T-helper 17 cell (primary cell): ENCODE measurements around the gene PITPNB. TPM values are rescaled to one million over a fixed set of nuclear protein-coding genes. Genes with fewer than 3 reads are reported as not detected.

Experiments
- ATAC-seq: fragments of 150-1000 bp; cut with Tn5 transposase; 2 replicates; pipeline ENCODE4 v1.10.0; 2021; ENCODE audit warnings: mild to moderate bottlenecking, moderate library complexity
- DNase-seq, 3 donors: peaks; one replicate each; pipeline versions ENCODE4 v3.0.0 to v3.0.0-alpha.2; 2020 to 2021
- H3K9me3 ChIP-seq: one replicate; pipeline ENCODE4 v1.7.0; 2013; ENCODE audit warnings: low read length, mild to moderate bottlenecking; ENCODE audit not compliant: control insufficient read depth, poor library complexity, severe bottlenecking
- H3K27ac Mint-ChIP-seq: one replicate; pipeline ENCODE4 v1.8.0; 2022; ENCODE audit warnings: mild to moderate bottlenecking, moderate library complexity, mixed read lengths
- H3K27me3 Mint-ChIP-seq: one replicate; pipeline ENCODE4 v1.8.0; 2022; ENCODE audit warnings: mixed read lengths
- H3K36me3 Mint-ChIP-seq: one replicate; pipeline ENCODE4 v1.8.0; 2022; ENCODE audit warnings: low read depth, mixed read lengths
- H3K4me1 Mint-ChIP-seq: one replicate; pipeline ENCODE4 v1.8.0; 2022; ENCODE audit warnings: mild to moderate bottlenecking, mixed read lengths
- H3K4me3 Mint-ChIP-seq: one replicate; pipeline ENCODE4 v1.8.0; 2022; ENCODE audit warnings: mild to moderate bottlenecking, moderate library complexity, mixed read lengths
- total RNA-seq, 4 donors: library from RNA in 2 of 4; stranded (reverse) in 2 of 4; gene quantifications; one replicate each; pipeline ENCODE4 v1.2.3 and lab custom pipeline; 2022 to 2026

The PITPNB gene
- total RNA-seq, 2 donors from 2014 or later = 54.5 to 72.2 TPM

DNA sequence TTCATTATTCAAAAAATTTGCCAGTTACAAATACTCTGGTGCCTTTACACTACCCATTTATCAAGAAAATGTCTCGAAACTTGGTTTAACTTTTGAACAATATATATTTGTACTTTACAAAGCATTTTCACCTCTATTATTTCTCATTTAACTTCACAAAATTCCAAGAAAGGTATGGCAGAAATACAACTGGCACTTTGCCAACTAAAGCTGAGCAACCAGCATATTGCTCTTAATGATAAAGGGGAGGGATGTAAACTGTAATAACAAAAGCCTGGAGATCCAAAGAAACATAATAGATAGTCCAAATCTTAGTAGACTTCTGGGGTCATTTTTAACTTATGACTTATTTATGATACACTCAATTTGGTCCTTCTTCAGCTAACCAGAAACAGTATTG, 7.7 kb downstream of the PITPNB start:
- Mint-ChIP-seq H3K4me3 (no peak overlapping the region), H3K27me3 (no peaks in the 10 kb centered on the region), H3K36me3 (peaks cover 7% of the 10 kb centered on the region), H3K27ac (peak overlapping the region; percentile 60), H3K4me1 (peaks cover 33% of the 10 kb centered on the region)
- DNase-seq (no peak), ATAC-seq (no peak)
- H3K9me3 ChIP-seq = no peaks in the 10 kb centered on the region

DNA sequence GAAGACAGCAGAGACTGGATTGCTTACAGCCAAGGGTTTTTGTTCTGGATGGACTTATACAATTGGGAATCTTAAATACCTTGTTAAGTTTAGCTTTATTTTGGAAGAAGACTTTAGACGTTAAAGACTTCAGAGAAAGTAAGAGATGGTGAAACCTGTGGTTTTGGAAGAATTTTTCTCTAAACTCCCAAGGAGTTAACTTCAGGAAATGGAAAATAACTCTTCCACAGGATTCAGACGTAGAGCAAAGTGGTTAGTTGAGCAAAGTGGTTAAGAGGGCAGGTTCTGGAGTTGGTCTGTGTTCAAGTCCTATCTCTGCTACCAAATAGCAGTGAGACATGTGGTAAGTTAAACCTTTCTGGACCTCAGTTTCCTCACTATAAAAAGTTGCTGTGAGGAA, 12.8 kb downstream of the PITPNB start:
- H3K9me3 ChIP-seq = no peaks in the 10 kb centered on the region
- no peak for ATAC-seq
- Mint-ChIP-seq H3K27me3 (no peaks in the 10 kb centered on the region), H3K27ac (peak overlapping the region; percentile 59), H3K4me1 (peaks cover 27% of the 10 kb centered on the region), H3K4me3 (no peak overlapping the region), H3K36me3 (peaks cover 8% of the 10 kb centered on the region)
- DNase-seq = no peak

DNA sequence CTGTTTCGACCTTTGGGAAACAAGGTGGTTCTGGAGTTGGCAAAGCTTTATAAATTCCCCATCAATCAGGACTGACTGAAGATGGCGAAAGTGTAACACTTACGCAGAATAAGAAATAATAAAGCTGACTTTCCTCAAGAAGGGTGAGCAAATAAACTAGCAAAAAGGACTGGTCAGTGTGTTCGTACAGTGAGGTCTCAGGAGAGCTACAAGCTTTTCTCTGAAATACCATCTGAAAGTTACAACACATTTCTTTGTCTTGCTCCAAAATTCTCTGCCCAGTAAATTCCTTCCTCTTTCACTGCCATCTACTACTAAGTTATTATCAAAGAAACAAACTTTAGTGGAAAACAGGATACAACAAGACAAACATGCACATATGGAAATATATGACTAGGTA, 13.4 kb downstream of the PITPNB start:
- DNase-seq = no peak
- Mint-ChIP-seq H3K4me1 (peaks cover 28% of the 10 kb centered on the region), H3K36me3 (peaks cover 8% of the 10 kb centered on the region), H3K27ac (peak overlapping the region; percentile 59), H3K4me3 (no peak overlapping the region), H3K27me3 (no peaks in the 10 kb centered on the region)
- ATAC-seq = no peak
- H3K9me3 ChIP-seq = no peaks in the 10 kb centered on the region

DNA sequence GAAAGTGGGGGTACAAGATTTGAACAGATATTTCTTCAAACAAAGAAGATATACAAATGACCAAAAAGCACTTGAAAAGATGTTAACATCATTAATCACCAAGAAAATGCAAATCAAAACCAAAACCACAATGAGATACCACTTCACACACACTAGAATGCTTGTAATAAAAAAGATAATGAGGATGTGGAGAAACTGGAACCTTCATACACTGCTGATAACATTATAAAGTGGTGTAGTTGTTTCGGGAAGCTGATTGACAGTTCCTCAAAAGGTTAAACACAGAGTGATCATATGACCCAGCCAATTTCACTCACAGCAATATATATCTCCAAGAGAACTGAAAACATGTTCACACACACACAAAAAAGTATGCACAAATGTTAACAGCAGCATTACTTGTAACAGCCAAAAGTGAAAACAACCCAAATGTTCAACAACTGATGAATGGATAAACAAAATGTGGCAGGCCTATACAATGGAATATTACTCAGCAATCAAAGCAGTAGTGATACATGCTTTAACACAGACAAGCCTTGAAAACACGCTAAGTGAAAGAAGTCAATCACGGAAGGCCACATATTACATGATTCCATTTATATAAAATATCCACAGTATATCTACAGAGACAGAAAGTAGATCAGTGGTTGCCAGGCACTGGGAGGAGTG, 15.1 kb downstream of the PITPNB start:
- H3K9me3 ChIP-seq = no peaks in the 10 kb centered on the region
- peak; percentile 45 for ATAC-seq
- Mint-ChIP-seq H3K36me3 (peaks cover 6% of the 10 kb centered on the region), H3K27ac (peak overlapping the region; percentile 21), H3K4me3 (no peak overlapping the region), H3K27me3 (no peaks in the 10 kb centered on the region), H3K4me1 (peaks cover 28% of the 10 kb centered on the region)
- no peak for DNase-seq

DNA sequence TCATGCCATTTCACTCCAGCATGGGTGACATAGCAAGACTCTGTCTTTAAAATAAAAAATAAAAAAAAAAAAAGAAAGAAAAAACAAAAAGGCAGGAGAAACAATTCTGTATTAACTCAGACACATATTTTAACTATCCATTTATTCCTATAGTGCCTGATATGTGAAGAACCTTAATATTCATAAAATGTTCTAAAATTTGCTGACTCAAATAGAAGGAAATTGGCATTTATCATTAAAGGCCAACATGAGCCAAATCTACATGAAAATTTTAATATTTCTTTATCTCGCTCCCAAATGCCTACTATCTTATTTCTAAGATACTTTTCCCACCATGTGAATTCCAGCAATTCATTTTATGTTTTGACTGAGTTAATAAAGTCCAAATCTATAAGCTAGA, 18.9 kb downstream of the PITPNB start:
- H3K9me3 ChIP-seq = no peaks in the 10 kb centered on the region
- ATAC-seq (no peak), DNase-seq (no peak)
- H3K27ac Mint-ChIP-seq = no peak overlapping the region
- no peaks in the 10 kb centered on the region for H3K27me3 Mint-ChIP-seq
- no peak overlapping the region for H3K4me3 Mint-ChIP-seq
- H3K36me3 Mint-ChIP-seq = peaks cover 6% of the 10 kb centered on the region
- H3K4me1 Mint-ChIP-seq = peaks cover 26% of the 10 kb centered on the region

DNA sequence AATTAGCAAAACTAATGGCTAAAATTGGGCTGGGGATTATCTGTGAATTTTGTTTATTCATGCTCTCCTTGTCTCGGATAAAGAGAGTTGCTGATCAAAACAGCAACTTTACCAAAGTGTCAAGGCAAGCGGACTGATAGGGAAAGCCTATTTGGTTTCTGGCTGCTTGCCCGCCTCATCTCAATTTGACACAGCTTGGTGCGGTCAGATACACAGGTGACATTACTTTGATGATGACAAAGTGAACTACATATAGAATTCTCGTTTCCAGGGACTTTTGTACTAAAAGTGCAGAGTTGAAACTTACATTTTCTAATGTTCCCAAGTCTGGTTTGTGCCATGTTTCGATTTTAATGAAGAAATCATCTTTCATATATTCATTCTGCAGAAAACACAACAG, 22.8 kb downstream of the PITPNB start:
- peaks cover 11% of the 10 kb centered on the region for H3K4me1 Mint-ChIP-seq
- peaks cover 9% of the 10 kb centered on the region for H3K36me3 Mint-ChIP-seq
- DNase-seq (no peak), ATAC-seq (peak; percentile 57)
- peak overlapping the region; percentile 24 for H3K27ac Mint-ChIP-seq
- H3K27me3 Mint-ChIP-seq = no peaks in the 10 kb centered on the region
- no peaks in the 10 kb centered on the region for H3K9me3 ChIP-seq
- no peak overlapping the region for H3K4me3 Mint-ChIP-seq

DNA sequence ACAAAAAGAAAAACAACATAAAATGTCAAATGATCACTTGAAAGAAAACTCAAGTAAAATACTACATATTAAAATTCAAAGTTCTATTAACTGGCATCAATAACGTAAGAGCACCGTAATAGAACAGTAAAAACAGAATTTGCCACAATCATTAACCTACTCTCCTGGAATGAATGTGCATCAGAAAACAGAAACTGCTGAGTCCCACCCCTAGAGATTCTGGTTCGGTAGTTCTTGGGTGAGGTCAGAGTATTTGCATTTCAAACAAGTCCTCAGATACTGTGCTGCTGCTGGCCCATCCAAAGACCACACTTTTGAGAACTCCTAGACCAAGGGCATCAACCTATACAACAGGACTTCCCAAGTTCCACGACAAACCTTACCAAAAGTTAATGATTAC, 23.5 kb downstream of the PITPNB start:
- H3K4me3 Mint-ChIP-seq = no peak overlapping the region
- no peaks in the 10 kb centered on the region for H3K27me3 Mint-ChIP-seq
- no peak for ATAC-seq
- H3K4me1 Mint-ChIP-seq = peaks cover 6% of the 10 kb centered on the region
- no peak for DNase-seq
- peaks cover 9% of the 10 kb centered on the region for H3K36me3 Mint-ChIP-seq
- no peak overlapping the region for H3K27ac Mint-ChIP-seq
- no peaks in the 10 kb centered on the region for H3K9me3 ChIP-seq

DNA sequence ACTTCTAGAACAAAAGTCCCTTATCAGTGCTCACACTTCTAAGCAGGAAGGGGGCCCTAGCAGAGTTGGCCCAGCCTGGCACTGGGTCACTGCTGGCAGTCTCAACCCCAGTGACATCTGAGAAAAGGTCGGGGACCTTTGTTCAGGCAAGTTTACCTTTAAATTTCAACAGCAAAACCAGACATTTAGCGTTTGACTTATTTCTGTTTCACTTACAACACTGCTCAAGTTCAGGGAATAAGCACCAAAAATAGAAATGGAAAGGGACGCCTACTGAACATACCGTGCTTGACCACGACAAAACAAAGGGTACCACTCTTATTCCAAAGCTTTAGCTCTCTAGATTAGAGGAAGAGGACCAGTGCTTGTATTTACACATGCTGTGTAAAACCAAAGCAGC, 26.2 kb downstream of the PITPNB start:
- Mint-ChIP-seq H3K4me3 (no peak overlapping the region), H3K36me3 (peaks cover 14% of the 10 kb centered on the region), H3K27me3 (no peaks in the 10 kb centered on the region), H3K4me1 (peaks cover 11% of the 10 kb centered on the region), H3K27ac (peak overlapping the region; percentile 76)
- no peaks in the 10 kb centered on the region for H3K9me3 ChIP-seq
- DNase-seq = no peak
- ATAC-seq = no peak

DNA sequence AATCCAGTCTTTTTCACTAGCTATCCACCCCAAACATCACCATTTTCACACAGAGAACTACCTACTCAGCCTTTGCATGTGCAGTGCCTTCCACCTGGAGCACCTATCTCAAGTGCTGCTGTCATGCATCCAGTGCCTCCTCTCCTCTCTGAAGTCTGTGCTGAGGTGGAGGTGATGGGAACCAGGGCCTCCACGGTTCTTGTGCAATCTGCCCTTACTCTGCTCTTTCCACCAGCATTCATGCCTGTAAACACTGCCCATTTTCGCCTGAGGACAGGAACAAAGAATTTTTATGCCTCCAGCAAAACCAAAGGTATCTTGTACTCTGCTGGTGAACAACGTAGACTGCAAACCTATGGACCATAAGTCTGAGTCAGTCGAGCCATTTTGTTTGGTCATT, 27.0 kb downstream of the PITPNB start:
- no peak for DNase-seq
- Mint-ChIP-seq H3K4me3 (no peak overlapping the region), H3K4me1 (peaks cover 14% of the 10 kb centered on the region), H3K36me3 (peaks cover 14% of the 10 kb centered on the region), H3K27me3 (no peaks in the 10 kb centered on the region), H3K27ac (peak overlapping the region; percentile 76)
- ATAC-seq = no peak
- no peaks in the 10 kb centered on the region for H3K9me3 ChIP-seq

DNA sequence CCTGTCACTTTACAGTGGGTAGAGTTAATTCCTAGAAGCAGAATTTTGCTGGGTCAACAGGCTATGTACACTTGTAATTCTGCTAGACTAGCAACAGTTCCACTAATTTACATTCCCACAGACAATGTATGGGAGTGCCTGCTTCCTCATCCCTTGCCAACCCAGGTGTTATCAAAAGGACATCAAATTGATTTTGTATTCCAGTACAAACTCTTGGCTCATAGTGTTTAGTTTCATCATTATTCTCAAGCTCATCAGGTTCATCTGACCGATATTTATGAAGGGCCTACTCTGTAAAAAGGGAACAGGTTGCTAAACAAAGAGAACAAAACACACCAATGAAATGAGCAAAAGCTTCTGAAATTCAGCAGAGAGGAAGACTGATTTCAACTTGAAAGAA, 30.7 kb downstream of the PITPNB start:
- Mint-ChIP-seq H3K27ac (no peak overlapping the region), H3K36me3 (peaks cover 18% of the 10 kb centered on the region)
- ATAC-seq = no peak

DNA sequence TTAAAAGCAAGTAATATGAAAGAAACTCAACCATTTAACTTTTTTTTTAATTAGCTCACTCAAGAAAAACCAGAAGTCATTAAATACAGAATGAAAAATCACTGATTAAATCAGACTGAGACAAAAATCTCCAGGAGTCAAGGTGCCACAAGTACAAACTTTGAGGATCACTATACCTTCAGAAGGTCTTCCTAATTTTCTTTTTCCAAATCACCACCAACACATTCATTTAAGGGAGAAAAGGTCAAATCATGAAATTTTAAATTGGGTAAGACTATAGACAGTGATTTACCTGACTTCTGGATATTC, 32.3 kb downstream of the PITPNB start:
- Mint-ChIP-seq H3K36me3 (peaks cover 14% of the 10 kb centered on the region), H3K4me3 (no peak overlapping the region), H3K27ac (peak overlapping the region; percentile 3), H3K27me3 (no peaks in the 10 kb centered on the region), H3K4me1 (peaks cover 11% of the 10 kb centered on the region)
- DNase-seq (no peak), ATAC-seq (no peak)
- no peaks in the 10 kb centered on the region for H3K9me3 ChIP-seq

More for the DNA sequence above, 30.7 kb downstream of the PITPNB start:
- Mint-ChIP-seq H3K4me1 (peaks cover 11% of the 10 kb centered on the region), H3K27me3 (no peaks in the 10 kb centered on the region), H3K4me3 (no peak overlapping the region)
- H3K9me3 ChIP-seq = no peaks in the 10 kb centered on the region
- no peak for DNase-seq

DNA sequence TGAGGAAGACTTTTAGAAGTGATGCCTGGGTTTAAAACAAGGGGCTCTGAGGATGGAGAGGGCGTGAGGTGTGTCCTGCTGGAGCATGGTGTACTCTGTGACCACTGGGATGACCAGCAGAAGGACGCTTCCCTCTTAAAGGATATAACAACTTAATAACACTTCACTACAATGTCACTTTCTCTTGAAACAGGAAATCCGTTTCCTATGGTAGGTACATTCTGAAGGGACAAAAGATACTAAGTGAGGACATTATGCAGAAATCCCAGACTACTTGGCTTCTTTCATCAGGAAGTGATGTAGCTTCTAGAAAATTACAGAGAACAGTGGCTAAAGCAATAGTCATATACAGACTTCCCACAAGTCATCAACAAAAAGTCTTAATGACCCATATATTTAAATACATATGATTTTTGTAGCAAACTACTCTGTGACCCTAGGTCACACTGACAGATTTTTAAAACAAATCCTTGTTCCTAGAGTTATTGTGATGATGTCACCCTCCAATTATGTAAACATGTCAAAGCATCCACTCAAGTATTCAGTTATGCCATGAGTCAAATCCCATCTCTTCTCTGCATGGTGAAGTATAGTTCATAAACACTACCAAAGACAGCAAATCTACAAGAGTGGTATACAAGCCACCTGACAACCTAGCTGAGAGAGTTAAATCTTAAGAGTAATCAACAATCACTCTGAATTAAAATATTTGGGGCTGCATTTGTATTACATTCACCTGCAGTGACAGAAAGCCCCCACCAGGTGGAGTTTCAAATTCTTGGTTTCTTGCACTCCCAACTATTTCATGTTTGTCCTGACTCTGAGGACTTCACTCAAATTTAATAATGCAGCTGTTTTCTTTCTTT, 32.8 kb downstream of the PITPNB start:
- peaks cover 12% of the 10 kb centered on the region for H3K36me3 Mint-ChIP-seq

DNA sequence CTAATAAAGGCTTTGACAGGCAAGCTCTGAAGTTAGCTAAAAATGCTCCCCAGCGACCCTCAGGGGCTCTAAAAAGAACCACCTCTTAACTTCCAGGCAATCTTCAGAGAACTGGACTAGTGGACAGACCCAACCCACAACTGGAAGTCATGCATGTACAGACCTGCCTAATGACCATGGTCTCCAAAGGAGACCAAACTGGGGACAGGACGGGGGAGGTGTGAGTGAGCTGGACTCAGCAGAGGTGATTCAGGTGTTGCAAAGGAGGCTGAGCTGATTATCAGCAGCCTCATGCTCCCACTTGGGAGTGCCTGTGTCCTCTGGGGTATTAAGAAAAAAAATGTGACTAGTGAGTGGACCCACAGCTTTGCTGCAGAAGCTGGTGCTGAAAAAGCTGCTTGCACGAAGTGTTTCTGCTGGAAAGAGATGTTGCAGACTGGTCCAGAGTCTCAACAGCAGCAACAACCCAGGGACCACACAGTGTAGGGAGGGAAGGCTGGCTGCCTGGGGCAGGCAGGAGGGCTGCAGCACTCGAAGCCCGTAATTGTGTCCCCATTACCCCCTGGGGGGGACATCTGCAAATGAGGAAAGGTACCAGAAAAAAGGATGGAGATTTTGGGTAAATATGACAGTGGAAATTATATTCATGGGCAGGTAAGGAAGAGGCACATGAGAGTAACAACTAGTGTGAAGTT, 35.3 kb downstream of the PITPNB start:
- Mint-ChIP-seq H3K27ac (no peak overlapping the region), H3K4me1 (peaks cover 18% of the 10 kb centered on the region), H3K36me3 (peaks cover 12% of the 10 kb centered on the region), H3K27me3 (no peaks in the 10 kb centered on the region), H3K4me3 (no peak overlapping the region)
- DNase-seq (no peak), ATAC-seq (no peak)
- no peaks in the 10 kb centered on the region for H3K9me3 ChIP-seq

More for the DNA sequence above, 32.8 kb downstream of the PITPNB start:
- Mint-ChIP-seq H3K27ac (peak overlapping the region; percentile 3), H3K4me3 (no peak overlapping the region), H3K4me1 (peaks cover 11% of the 10 kb centered on the region), H3K27me3 (no peaks in the 10 kb centered on the region)
- ATAC-seq (peak; percentile 62), DNase-seq (peak in 1 of 3 donors; percentile 29)
- H3K9me3 ChIP-seq = no peaks in the 10 kb centered on the region
